RWPE1 (cell line): ENCODE data around the gene BCL3.

ENCODE experiments used
- CTCF ChIA-PET: fragments of 350-600 bp; sonication (Branson Sonifier 250); formaldehyde crosslinking; extraction: SDS; loops from one replicate; lab custom pipeline; 2021; lab: Yijun Ruan, JAX
- POLR2A ChIA-PET: fragments of 400-600 bp; formaldehyde crosslinking; extraction: SDS; loops from one replicate; lab custom pipeline; 2020; ENCODE audit warnings: antibody characterized with exemption; ENCODE audit not compliant: low non-redundant PET; lab: Yijun Ruan, JAX
- DNase-seq: peaks from one replicate; pipeline ENCODE4 v3.0.0; 2012; ENCODE audit warnings: low spot score
- H3K27ac ChIP-seq: fragments of 450-650 bp; 2 replicates; pipeline ENCODE4 v1.5.1; 2017
- CTCF ChIP-seq: fragments of 450-650 bp; conservative IDR thresholded peaks from 2 replicates; pipeline ENCODE4 v1.5.1; 2017; ENCODE audit warnings: low read depth, mild to moderate bottlenecking

Gene BCL3

GRCh38 chr19:44732235-44733014 lies 16.1 kb upstream of the BCL3 start:
- ChIA-PET CTCF (interaction anchor here (0.8 kb wide), 1 partner anchor 9 kb away, joined by 4 read pairs; no protein-coding TSS in a partner anchor), POLR2A (no interaction called here)
- TF ChIP-seq CTCF: no peak
- DNase-seq: no peak
- H3K27ac ChIP-seq: peak overlapping the region; percentile 44

GRCh38 chr19:44734357-44734756 lies 14.2 kb upstream of the BCL3 start:
- CTCF ChIA-PET: no interaction called here
- TF ChIP-seq CTCF: no peak
- no peak overlapping the region for H3K27ac ChIP-seq
- POLR2A ChIA-PET: no interaction called here
- no peak for DNase-seq

- DNase-seq: no peak
- POLR2A ChIA-PET: no interaction called here
- peak overlapping the region; percentile 38; the same call in 1 of the 2 replicates for H3K27ac ChIP-seq
- CTCF ChIA-PET: no interaction called here
- no peak for TF ChIP-seq CTCF
Measured at GRCh38 chr19:44735011-44735410, 13.5 kb upstream of the BCL3 start.

- H3K27ac ChIP-seq: peak overlapping the region; percentile 67
- CTCF ChIA-PET: interaction anchor here (1.0 to 2.5 kb wide), 2 partner anchors 13 to 33 kb away, joined by 3 to 12 read pairs; no protein-coding TSS in a partner anchor
- DNase-seq: no peak
- TF ChIP-seq CTCF: no peak
- POLR2A ChIA-PET: no interaction called here
Measured at GRCh38 chr19:44737238-44738071, 11.1 kb upstream of the BCL3 start.

- POLR2A ChIA-PET: no interaction called here
- no peak for TF ChIP-seq CTCF
- CTCF ChIA-PET: interaction anchor here (1.0 to 2.5 kb wide), 2 partner anchors 14 to 33 kb away, joined by 3 to 12 read pairs; no protein-coding TSS in a partner anchor
- DNase-seq: no peak
- H3K27ac ChIP-seq: peak overlapping the region; percentile 67
Measured at GRCh38 chr19:44738136-44738535, 10.4 kb upstream of the BCL3 start.
